HepG2 (cell line): Measurements from ENCODE around the gene POGK. TPM values are rescaled to one million over a fixed set of nuclear protein-coding genes. Genes with fewer than 3 reads are reported as not detected.

Source experiments
- ATAC-seq: fragments of 200-7000 bp; cut with Tn5 transposase; 3 replicates; pipeline ENCODE4 v1.9.1; 2020; ENCODE audit warnings: mild to moderate bottlenecking, moderate library complexity
- BruUV-seq: library from RNA; stranded (reverse); fragments of 400-500 nt; replicated peaks from 2 replicates; lab custom pipeline; 2021; lab: Mats Ljungman, UMichigan
- CTCF ChIA-PET: fragments of 300-600 bp; formaldehyde crosslinking; extraction: SDS; loops from one replicate; lab custom pipeline; 2021; ENCODE audit warnings: low total read pairs, inconsistent platforms, low intra/inter-chr PET ratio; lab: Yijun Ruan, JAX
- POLR2A ChIA-PET: fragments of 350-600 bp; sonication (Branson Sonifier 250); formaldehyde crosslinking; loops from one replicate; lab custom pipeline; 2020; ENCODE audit warnings: antibody characterized with exemption, inconsistent platforms; lab: Yijun Ruan, JAX
- DNase-seq: peaks from one replicate; pipeline ENCODE4 v3.0.0-alpha.2; 2015; ENCODE audit warnings: low spot score
- FAIRE-seq: peaks from 3 replicates; lab custom pipeline; 2011; peaks lifted over from hg19 to GRCh38; lab: Jason Lieb, UNC
- H2AFZ ChIP-seq: one replicate; pipeline ENCODE4 v1.6.1; 2011; ENCODE audit warnings: low read length, inconsistent platforms
- H3K27ac ChIP-seq: fragments of 300-600 bp; 3 replicates; pipeline ENCODE4 v1.8.0; 2011; ENCODE audit warnings: mixed run types, mild to moderate bottlenecking, mixed read lengths, low read length, inconsistent platforms; ENCODE audit not compliant: insufficient read depth; ENCODE audit errors: extremely low read length
- H3K27me3 ChIP-seq, 2 experiments: fragments of 200-600 bp in 1 of 2; 2 replicates in 1 of 2; 3 replicates in 1 of 2; pipeline versions ENCODE4 v1.6.0 to v1.8.0; 2011; ENCODE audit warnings: low read length in 2 of 2, mild to moderate bottlenecking in 2 of 2, moderate library complexity in 2 of 2, inconsistent platforms in 1 of 2; ENCODE audit not compliant: insufficient read depth in 2 of 2, control insufficient read depth in 1 of 2
- H3K36me3 ChIP-seq, 2 experiments: fragments of 200-600 bp in 1 of 2; replicated peaks in 1 of 2; 2 replicates in 1 of 2; 3 replicates in 1 of 2; pipeline versions ENCODE4 v1.5.1 to v1.8.0; 2011; ENCODE audit warnings: low read length in 2 of 2, inconsistent platforms in 1 of 2; ENCODE audit not compliant: insufficient read depth in 2 of 2, control insufficient read depth in 1 of 2
- H3K4me1 ChIP-seq: 2 replicates; pipeline ENCODE4 v1.5.1; 2012; ENCODE audit warnings: low read length, inconsistent platforms; ENCODE audit not compliant: insufficient read depth
- H3K4me2 ChIP-seq: 2 replicates; pipeline ENCODE4 v1.6.0; 2011; ENCODE audit warnings: low read depth, low read length, inconsistent platforms
- H3K4me3 ChIP-seq, 3 experiments: fragments of 200-600 bp in 1 of 3; sonication (generic), shearing (Covaris generic) in 1 of 3; replicated peaks in 1 of 3; 2 replicates each; pipeline ENCODE4 v1.5.1; 2011 to 2016; ENCODE audit warnings: low read length in 3 of 3, inconsistent platforms in 2 of 3, low read depth in 2 of 3, mild to moderate bottlenecking in 2 of 3, control low read depth in 1 of 3, mixed read lengths in 1 of 3; ENCODE audit not compliant: insufficient read depth in 1 of 3
- H3K79me2 ChIP-seq: one replicate; pipeline ENCODE4 v1.6.1; 2011; ENCODE audit warnings: low read length, inconsistent platforms; ENCODE audit not compliant: insufficient read depth
- H3K9ac ChIP-seq: 2 replicates; pipeline ENCODE4 v1.6.0; 2011; ENCODE audit warnings: mild to moderate bottlenecking, low read depth, low read length, inconsistent platforms; ENCODE audit not compliant: insufficient read depth
- H3K9me3 ChIP-seq: 2 replicates; pipeline ENCODE4 v1.5.1; 2012; ENCODE audit warnings: mild to moderate bottlenecking, low read length
- H4K20me1 ChIP-seq: 2 replicates; pipeline ENCODE4 v1.6.0; 2011; ENCODE audit warnings: inconsistent platforms, mild to moderate bottlenecking, low read length, moderate library complexity; ENCODE audit not compliant: insufficient read depth
- ATF7-NPFF ChIP-seq: sonication (generic); formaldehyde crosslinking; IDR thresholded peaks from 2 replicates; pipeline ENCODE4 v1.8.1; 2023; ENCODE audit warnings: mild to moderate bottlenecking, low read depth, missing genetic modification reagents, moderate library complexity
- BRF2 ChIP-seq: sonication (generic); formaldehyde crosslinking; IDR thresholded peaks from 2 replicates; pipeline ENCODE4 v1.8.1; 2022; ENCODE audit warnings: mild to moderate bottlenecking, missing genetic modification reagents
- CHD4 ChIP-seq: fragments of 200-600 bp; sonication (generic); IDR thresholded peaks from 2 replicates; pipeline ENCODE4 v1.7.0; 2017; ENCODE audit warnings: mild to moderate bottlenecking, low read length, borderline replicate concordance
- ISX ChIP-seq: sonication (generic); formaldehyde crosslinking; conservative IDR thresholded peaks from 2 replicates; pipeline ENCODE4 v1.5.0; 2020; ENCODE audit warnings: missing genetic modification reagents
- KDM1A ChIP-seq: IDR thresholded peaks from 2 replicates; pipeline ENCODE4 v1.6.1; 2016; ENCODE audit warnings: missing compliant biosample characterization
- PITX1 ChIP-seq: sonication (generic); formaldehyde crosslinking; IDR thresholded peaks from 2 replicates; pipeline ENCODE4 v1.5.1; 2020; ENCODE audit warnings: mild to moderate bottlenecking, missing genetic modification reagents
- RAD51 ChIP-seq: fragments of 450-650 bp; IDR thresholded peaks from 2 replicates; pipeline ENCODE4 v1.6.1; 2016; ENCODE audit warnings: borderline replicate concordance
- RELA ChIP-seq: sonication (generic); formaldehyde crosslinking; IDR thresholded peaks from 2 replicates; pipeline ENCODE4 v1.4.0; 2020; ENCODE audit warnings: missing genetic modification reagents
- ZBTB1 ChIP-seq: sonication (generic); formaldehyde crosslinking; IDR thresholded peaks from 2 replicates; pipeline ENCODE4 v1.4.0; 2020; ENCODE audit warnings: missing genetic modification reagents, borderline replicate concordance
- ZFYVE20 ChIP-seq: sonication (generic); formaldehyde crosslinking; IDR thresholded peaks from 2 replicates; pipeline ENCODE4 v1.8.0; 2023; ENCODE audit warnings: low read depth, mild to moderate bottlenecking, moderate library complexity, missing genetic modification reagents, borderline replicate concordance
- ZMYM2 ChIP-seq: sonication (generic); formaldehyde crosslinking; IDR thresholded peaks from 2 replicates; pipeline ENCODE4 v1.8.0; 2022; ENCODE audit warnings: mild to moderate bottlenecking, missing genetic modification reagents
- ZNF101 ChIP-seq: sonication (generic); formaldehyde crosslinking; IDR thresholded peaks from 2 replicates; pipeline ENCODE4 v1.4.0; 2020; ENCODE audit warnings: mild to moderate bottlenecking, low read depth, missing genetic modification reagents, borderline replicate concordance
- ZNF3 ChIP-seq: IDR thresholded peaks from 2 replicates; pipeline ENCODE4 v1.7.0; 2017; ENCODE audit warnings: inconsistent platforms
- ZNF329 ChIP-seq: sonication (generic); formaldehyde crosslinking; IDR thresholded peaks from 2 replicates; pipeline ENCODE4 v1.9.0; 2021; ENCODE audit warnings: low read depth, mild to moderate bottlenecking, missing genetic modification reagents
- ZNF629 ChIP-seq: sonication (generic); formaldehyde crosslinking; conservative IDR thresholded peaks from 2 replicates; pipeline ENCODE4 v1.5.0; 2020; ENCODE audit warnings: missing genetic modification reagents
- ZNF879 ChIP-seq: sonication (generic); formaldehyde crosslinking; IDR thresholded peaks from 2 replicates; pipeline ENCODE4 v1.8.1; 2023; ENCODE audit warnings: missing genetic modification reagents
- WGBS: methylation state at CpG from one replicate; pipeline ENCODE4 v1.1.6; 2017; ENCODE audit warnings: low lambda C conversion rate; 5-methylcytosine and 5-hydroxymethylcytosine counted together
- in situ Hi-C: cut with HindIII; loops from 2 replicates; pipeline ENCODE4 v1.10.0; 2017; ENCODE audit warnings: low pct_unique_long_range_greater_than_20kb; ENCODE audit not compliant: extremely low pct_ligation_motif_present
- intact Hi-C: fragments of 100-400 bp; cut with micrococcal nuclease; formaldehyde crosslinking; loops from one replicate; pipeline ENCODE4 v1.10.0; 2022; ENCODE audit not compliant: unreplicated experiment
- polyA plus RNA-seq, 8 experiments: library from polyadenylated mRNA; depleted of rRNA in 3 of 8; stranded (reverse) in 7 of 8; unstranded in 1 of 8; fragments of >200 nt; fragmentation: Illumina TruSeq in 4 of 8; extraction: Trizol in 4 of 8; gene quantifications; 2 replicates each; pipeline versions ENCODE4 v1.2.1 to v1.2.3, GENCODE V29; 2011 to 2016; ENCODE audit warnings: low read depth in 4 of 8, missing spikeins in 1 of 8, mixed read lengths in 1 of 8; ENCODE audit not compliant: insufficient read depth in 1 of 8
- total RNA-seq, 5 experiments: library from RNA; depleted of rRNA; stranded (reverse); fragments of >200 nt; fragmentation: Illumina TruSeq; extraction: Trizol; gene quantifications; 2 replicates each; pipeline ENCODE4 v1.2.3, GENCODE V29; 2016; ENCODE audit warnings: low read depth in 1 of 5
- TF ChIP-seq, protein P1 (sequence below): fragments of 450-650 bp; IDR thresholded peaks from 2 replicates; pipeline ENCODE4 v1.6.1; 2016

POGK gene
- total and polyA plus RNA-seq, 2 of the 13 experiments (the other 11 are each of a cell fraction or from before 2014, with no cell fraction given): 4.8 to 16.2 TPM

DNA sequence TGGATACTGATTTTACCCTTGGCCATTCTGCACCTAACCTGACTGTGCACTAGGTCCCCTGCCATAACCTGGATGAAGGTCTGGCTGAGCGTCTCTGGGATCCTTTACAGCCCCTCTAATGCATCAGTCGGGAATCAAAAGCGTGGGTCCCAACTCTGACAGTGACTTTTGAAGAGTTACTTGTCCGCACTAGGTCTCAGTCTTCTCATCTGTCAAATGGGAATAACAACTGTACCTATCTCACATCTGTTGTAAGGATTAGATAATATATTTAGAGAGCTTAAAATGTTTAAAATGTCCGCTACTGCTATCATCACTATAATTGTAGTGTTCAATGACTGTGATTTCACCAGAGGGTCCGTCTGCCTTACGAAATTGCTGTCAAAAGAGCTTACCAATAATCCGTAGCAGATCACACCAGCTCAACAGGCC lies 36.0 kb downstream of the POGK start (continued):
- TF ChIP-seq ZFYVE20 (CRISPR knock-in tag): no peak
- TF ChIP-seq RELA (CRISPR knock-in tag): 0 out of 2 replicates have a peak, but pooled peaks have one; percentile 13
- no peak for TF ChIP-seq ZNF101
- TF ChIP-seq KDM1A: peak; percentile 61; the same call in 1 of the 2 replicates
- TF ChIP-seq ZBTB1 (CRISPR knock-in tag): no peak
- peak; percentile 49; the same call in 1 of the 2 replicates for TF ChIP-seq ZNF3 (CRISPR knock-in tag)
- TF ChIP-seq ZMYM2: no peak
- peak; percentile 88; the same call in 1 of the 2 replicates for TF ChIP-seq CHD4
- TF ChIP-seq ZNF329: 0 out of 2 replicates have a peak, but pooled peaks have one; percentile 14

DNA sequence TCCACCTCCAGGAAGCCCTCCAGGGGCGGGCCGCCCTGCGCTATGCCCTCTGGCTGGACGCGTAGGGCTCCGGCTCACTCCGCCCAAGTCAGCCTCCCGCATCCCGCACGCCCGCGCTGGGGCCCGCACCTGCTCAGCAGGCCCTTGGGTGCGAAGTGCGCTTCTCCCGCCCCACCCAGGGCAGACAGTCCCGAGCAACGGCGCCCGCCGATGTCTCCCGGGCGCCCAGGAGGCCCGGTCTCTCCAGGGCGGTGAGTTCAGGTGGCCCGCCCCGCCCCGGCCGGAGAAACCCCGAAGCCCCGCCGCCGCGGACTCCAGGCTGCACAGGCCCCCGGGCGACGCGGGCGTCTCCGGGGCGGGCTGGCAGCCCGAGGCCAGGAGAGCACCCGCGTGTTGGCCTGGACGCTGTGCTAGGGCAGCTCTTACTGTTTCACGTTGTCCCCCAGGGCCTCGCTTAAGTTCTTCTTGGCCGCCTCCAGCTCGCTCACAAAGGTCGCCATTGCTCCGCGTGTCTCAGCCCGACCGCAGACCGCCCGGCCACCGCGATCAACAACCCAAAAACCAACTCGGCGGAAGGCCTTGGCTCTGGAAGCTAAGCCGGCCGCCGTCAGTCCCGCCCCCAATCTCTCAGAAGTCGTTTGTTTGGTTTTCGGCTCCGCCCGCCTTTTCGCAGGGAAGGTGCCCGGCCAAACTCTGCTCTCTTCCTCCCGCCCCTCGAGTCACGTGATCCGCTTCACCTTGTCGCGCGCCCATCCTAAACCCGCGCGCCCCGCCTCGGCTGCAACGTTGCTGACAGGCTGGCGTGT lies 36.7 kb downstream of the POGK start, which contains the start of gene TADA1:
Gene TADA1 (minus strand): TSS at position 531 of the 806 bp plus-strand sequence. CDS start 31 bp downstream, at position 500.
- Histone ChIP-seq H3K4me2 (peak within 1 kb of the TSS; percentile 93), H2AFZ (peak within 1 kb of the TSS; percentile 94), H3K79me2 (peaks cover 42% of the 10 kb centered on the region), H3K9ac (peak within 1 kb of the TSS; percentile 93), H4K20me1 (peaks cover 6% of the 10 kb centered on the region), H3K4me3 (peak within 1 kb of the TSS; percentile 86 to 93 (median 92)), H3K27me3 (no peaks in the 10 kb centered on the region; a peak in 1 of 5 replicates), H3K36me3 (no peaks in the 10 kb centered on the region; a peak in 1 of 5 replicates), H3K9me3 (no peaks in the 10 kb centered on the region), H3K27ac (peak within 1 kb of the TSS; percentile 99), H3K4me1 (peaks cover 58% of the 10 kb centered on the region)
- CTCF ChIA-PET: no interaction called here
- intact Hi-C loops: loop anchor here (1.0 kb wide), 2 partner anchors 37 to 344 kb away; partner anchors contain the start of genes POGK and POU2F1
- POLR2A ChIA-PET: interaction anchor here (0.7 to 3.5 kb wide), 7 partner anchors 33 to 1178 kb away, joined by 3 to 41 read pairs (median 5); partner anchors contain the start of genes CREG1, POGK and POU2F1
- peak; percentile 91 for ATAC-seq
- WGBS: 0% methylated on average over 27 of the region's 84 CpGs
- DNase-seq: peak; percentile 96
- no TSS peak for BruUV-seq
- in situ Hi-C loops: no loop called here
- FAIRE-seq: peak; percentile 81
- TF ChIP-seq ZNF629 (no peak), PITX1 (CRISPR knock-in tag) (peak; percentile 78; the same call in 1 of the 2 replicates), ZNF879 (CRISPR knock-in tag) (0 out of 2 replicates have a peak, but pooled peaks have one; percentile 46), ISX (CRISPR knock-in tag) (no peak), ATF7-NPFF (CRISPR knock-in tag) (no peak), BRF2 (CRISPR knock-in tag) (peak; percentile 32; the same call in 1 of the 2 replicates), RAD51 (peak; percentile 99)
- TF ChIP-seq, protein P1, sequence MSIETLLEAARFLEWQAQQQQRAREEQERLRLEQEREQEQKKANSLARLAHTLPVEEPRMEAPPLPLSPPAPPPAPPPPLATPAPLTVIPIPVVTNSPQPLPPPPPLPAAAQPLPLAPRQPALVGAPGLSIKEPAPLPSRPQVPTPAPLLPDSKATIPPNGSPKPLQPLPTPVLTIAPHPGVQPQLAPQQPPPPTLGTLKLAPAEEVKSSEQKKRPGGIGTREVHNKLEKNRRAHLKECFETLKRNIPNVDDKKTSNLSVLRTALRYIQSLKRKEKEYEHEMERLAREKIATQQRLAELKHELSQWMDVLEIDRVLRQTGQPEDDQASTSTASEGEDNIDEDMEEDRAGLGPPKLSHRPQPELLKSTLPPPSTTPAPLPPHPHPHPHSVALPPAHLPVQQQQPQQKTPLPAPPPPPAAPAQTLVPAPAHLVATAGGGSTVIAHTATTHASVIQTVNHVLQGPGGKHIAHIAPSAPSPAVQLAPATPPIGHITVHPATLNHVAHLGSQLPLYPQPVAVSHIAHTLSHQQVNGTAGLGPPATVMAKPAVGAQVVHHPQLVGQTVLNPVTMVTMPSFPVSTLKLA: peak; percentile 57
